Activated T-helper 1 cell treated with Interleukin-2 at 50 U/mL for 16 hours (primary cell): Measurements from ENCODE around the gene CLEC9A.

Source experiments
- DNase-seq: peaks from one replicate; pipeline ENCODE4 v3.0.0-alpha.2; 2020; ENCODE audit warnings: low read depth

Gene CLEC9A

DNA sequence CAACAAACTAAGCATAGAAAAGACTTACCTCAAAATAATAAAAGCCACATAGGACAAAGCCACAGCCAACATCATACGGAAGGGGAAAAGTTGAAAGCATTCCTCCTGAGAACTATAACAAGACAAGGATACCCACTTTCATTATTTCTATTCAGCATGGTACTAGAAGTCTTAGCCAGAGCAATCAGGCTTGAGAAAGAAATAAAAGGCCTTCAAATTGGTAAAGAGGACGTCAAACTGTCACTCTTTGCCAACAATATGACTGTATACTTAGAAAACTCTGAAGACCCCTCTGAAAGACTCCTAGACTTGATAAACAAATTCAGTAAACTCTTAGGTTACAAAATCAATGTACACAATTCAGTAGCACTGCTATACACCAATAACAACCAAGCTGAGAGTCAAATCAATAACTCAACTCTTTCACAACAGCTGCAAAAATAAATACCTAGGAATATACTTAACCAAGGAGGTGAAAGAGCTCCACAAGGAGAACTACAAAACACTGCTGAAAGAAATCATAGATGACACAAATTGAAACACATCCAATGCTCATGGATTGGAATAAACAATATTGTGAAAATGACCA lies 79.9 kb downstream of the CLEC9A start:
- DNase-seq: no peak

DNA sequence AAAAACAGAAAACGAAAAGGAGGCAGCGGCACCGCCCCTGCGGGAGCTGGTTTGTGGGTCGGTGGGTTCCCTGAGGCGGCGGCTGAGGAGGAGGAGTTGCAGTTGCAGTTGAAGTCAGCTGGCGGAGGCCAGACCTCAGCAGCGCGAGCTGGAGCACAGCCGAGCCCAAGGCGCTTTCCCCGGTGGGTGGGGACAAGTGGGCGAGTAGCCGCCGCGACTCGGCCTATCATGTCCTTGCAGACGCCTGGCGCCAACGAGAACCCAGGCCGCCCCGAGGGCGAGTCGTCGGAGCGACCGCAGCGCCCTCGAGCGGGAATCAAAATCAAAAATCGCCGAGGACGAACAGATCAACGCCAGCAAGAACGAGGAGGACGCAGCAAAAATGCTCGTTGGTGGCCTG lies 81.0 kb downstream of the CLEC9A start:
- no peak for DNase-seq

DNA sequence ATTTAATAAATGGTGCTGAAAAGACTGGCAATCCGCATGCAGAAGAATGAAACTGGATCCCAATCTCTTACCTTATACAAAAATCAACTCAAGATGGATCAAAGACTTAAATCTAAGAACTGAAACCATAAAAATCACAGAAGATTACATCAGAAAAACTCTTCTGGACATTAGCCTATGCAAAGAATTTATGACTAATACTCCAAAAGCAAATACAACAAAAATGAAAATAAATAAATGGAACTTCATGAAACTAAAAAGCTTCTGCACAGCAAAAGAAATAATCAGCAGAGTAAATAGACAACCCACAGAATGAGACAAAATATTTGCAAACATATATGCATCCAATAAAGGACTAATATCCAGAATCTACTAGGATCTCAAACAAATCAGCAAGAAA lies 82.6 kb downstream of the CLEC9A start:
- DNase-seq: no peak

DNA sequence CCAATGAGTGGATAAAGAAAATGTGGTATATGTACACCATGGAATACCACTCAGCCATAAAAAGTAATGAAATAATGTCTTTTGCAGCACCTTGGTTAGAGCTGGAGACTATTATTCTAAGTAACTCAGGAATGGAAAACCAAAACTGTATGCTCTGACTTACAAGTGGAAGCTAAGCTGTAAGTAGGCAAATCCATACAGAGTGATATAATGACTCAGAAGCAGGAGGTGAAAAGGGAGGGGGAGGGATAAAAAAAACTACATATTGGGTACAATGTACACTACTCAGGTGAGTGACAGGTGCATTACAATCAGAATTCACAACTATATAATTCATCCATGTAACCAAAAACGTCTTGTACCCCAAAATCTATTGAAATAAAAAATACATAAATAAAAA lies 83.4 kb downstream of the CLEC9A start:
- DNase-seq: no peak

DNA sequence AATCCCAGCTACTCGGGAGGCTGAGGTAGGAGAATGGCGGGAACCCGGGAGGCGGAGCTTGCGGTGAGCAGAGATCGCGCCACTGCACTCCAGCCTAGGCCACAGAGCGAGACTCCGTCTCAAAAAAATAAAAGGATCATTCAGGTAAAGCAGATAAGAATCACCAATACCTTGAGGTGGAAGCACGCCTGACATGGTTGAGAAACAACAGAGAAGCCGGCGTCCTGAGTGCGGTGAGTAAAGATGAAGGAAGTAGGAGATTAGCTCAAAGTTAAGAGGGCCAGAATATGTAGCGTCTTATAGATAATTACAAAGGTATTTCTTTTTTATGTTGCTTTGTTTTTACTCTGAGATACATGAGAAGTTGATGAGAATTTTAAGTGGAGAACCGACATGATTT lies 84.8 kb downstream of the CLEC9A start:
- no peak for DNase-seq
